Panc1 (cell line): ENCODE data around the gene GRHPR.

Source experiments
- POLR2AphosphoS5 ChIP-seq: IDR thresholded peaks from 2 replicates; pipeline ENCODE4 v1.6.1; 2012; ENCODE audit warnings: mild to moderate bottlenecking, low read depth, low read length, moderate library complexity
- TCF7L2 ChIP-seq: IDR thresholded peaks from 2 replicates; pipeline ENCODE4 v1.6.1; 2011; ENCODE audit warnings: mild to moderate bottlenecking, low read depth, low read length, inconsistent platforms
- TF ChIP-seq, protein P1 (sequence below): fragments of 450-650 bp; IDR thresholded peaks from 2 replicates; pipeline ENCODE4 v1.5.1; 2017; ENCODE audit warnings: mild to moderate bottlenecking

DNA sequence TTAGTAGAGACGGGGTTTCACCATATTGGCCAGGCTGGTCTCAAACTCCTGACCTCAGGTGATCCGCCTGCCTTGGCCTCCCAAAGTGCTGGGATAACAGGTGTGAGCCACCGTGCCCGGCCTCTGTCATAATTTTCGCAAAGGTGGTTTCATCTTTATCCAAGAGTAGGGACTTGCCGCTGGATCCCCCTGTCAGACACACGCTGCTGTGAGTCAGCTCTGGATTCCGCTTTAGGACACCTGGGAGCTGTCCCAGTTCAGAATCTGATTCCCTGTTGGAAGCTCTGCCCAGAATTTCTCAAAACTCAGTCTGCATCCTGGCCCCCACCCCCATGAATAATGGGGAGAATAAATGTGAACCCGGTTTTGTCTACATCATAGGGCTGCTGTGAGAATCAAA lies 17.9 kb upstream of the GRHPR start:
- TF ChIP-seq POLR2AphosphoS5 (no peak), TCF7L2 (no peak)
- TF ChIP-seq, protein P1, sequence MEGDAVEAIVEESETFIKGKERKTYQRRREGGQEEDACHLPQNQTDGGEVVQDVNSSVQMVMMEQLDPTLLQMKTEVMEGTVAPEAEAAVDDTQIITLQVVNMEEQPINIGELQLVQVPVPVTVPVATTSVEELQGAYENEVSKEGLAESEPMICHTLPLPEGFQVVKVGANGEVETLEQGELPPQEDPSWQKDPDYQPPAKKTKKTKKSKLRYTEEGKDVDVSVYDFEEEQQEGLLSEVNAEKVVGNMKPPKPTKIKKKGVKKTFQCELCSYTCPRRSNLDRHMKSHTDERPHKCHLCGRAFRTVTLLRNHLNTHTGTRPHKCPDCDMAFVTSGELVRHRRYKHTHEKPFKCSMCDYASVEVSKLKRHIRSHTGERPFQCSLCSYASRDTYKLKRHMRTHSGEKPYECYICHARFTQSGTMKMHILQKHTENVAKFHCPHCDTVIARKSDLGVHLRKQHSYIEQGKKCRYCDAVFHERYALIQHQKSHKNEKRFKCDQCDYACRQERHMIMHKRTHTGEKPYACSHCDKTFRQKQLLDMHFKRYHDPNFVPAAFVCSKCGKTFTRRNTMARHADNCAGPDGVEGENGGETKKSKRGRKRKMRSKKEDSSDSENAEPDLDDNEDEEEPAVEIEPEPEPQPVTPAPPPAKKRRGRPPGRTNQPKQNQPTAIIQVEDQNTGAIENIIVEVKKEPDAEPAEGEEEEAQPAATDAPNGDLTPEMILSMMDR = no peak
